ENCODE results near the gene TROAP. TPM values are rescaled to one million over a fixed set of nuclear protein-coding genes. Genes with fewer than 3 reads are reported as not detected.

The TROAP gene
- total RNA-seq, 2 experiments from 2014 or later, result 107 to 111 TPM

DNA sequence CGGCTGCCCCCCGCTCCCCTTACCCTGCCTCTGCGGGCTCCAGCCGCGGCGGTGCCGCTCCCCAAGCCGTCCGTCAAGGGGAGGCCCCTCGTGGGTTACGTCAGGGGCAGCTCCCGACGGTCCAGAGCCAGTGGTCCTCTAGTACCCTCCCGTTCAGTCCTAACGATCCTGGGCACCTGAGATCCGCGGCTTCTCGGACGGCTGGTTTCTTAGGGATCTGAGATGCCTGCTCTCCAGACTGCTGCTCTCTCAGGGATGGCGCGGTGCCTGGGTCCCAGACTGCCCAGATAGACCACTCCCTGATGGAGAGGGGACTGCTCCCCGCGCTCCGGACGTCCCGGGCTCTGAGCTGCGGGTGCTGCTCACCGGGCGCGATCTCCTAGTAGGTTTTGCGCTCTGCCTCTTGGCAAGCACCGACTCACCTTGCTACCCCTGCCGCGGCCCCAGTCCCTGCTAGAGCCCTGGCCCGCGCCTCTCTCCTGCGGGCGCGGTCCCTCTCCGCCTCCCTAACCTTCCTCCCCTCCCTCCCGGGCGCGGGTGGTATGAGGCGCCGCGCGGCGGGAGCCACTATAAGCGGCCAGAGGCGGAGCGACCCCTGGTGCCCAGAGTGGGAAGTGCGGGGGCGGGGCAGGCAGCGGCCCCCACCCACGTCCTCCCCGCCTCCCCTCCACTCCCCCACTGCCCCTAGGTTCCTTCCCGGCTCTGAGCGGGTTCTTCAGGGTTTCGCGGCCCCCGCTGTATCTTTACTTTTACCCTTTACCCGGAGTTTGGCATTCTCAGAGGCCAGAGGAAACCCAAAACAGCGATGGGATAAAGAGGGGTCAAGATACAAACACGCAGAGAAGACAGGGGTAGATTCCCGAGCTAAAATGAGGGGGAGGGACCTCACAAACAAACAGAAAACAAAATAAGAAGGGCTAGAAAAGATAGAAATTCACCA, 13.9 kb downstream of the TROAP start, which contains the start of gene C1QL4:
Gene C1QL4 (minus strand): TSS at position 544 of the 940 bp plus-strand sequence. CDS start 711 bp downstream, outside the sequence.
- ChIA-PET CTCF (interaction anchor here (0.7 to 5.6 kb wide), 15 partner anchors 7 to 177 kb away, joined by 3 to 33 read pairs (median 3); partner anchors contain the start of genes DNAJC22 and TROAP), POLR2A (interaction anchor here (0.6 kb wide), 1 partner anchor 43 kb away, joined by 3 read pairs; no protein-coding TSS in a partner anchor)
- H3K36me3 Mint-ChIP-seq (ENCODE audit: low read depth), result peaks cover 10% of the 10 kb centered on the region

GRCh38 chr12:49338830-49339463, 15.9 kb downstream of the TROAP start:
- Mint-ChIP-seq H3K9me3 (ENCODE audit: insufficient read depth) (no peaks in the 10 kb centered on the region), H3K27ac (no peak overlapping the region), H3K4me1 (ENCODE audit: low read depth) (peaks cover 29% of the 10 kb centered on the region), H3K4me3 (no peak overlapping the region), H3K27me3 (ENCODE audit: low read depth) (peaks cover 84% of the 10 kb centered on the region), H3K36me3 (ENCODE audit: low read depth) (peaks cover 2% of the 10 kb centered on the region)
- ChIA-PET POLR2A (interaction anchor here (2.3 kb wide), 1 partner anchor 16 kb away, joined by 8 read pairs; the partner anchor contains the start of gene TROAP), CTCF (interaction anchor here (0.9 to 5.6 kb wide), 8 partner anchors 8 to 64 kb away, joined by 3 to 33 read pairs (median 10); partner anchors contain the start of gene DNAJC22)
- ATAC-seq (no peak), DNase-seq (no peak)

More for the DNA sequence above, 13.9 kb downstream of the TROAP start, which contains the start of gene C1QL4:
- Mint-ChIP-seq H3K27ac (no peak within 1 kb of the TSS), H3K4me1 (ENCODE audit: low read depth) (peaks cover 19% of the 10 kb centered on the region), H3K4me3 (peak within 1 kb of the TSS; percentile 53), H3K9me3 (ENCODE audit: insufficient read depth) (no peaks in the 10 kb centered on the region), H3K27me3 (ENCODE audit: low read depth) (peaks cover 78% of the 10 kb centered on the region)
- ATAC-seq (peak; percentile 81), DNase-seq (peak; percentile 88)

DNA sequence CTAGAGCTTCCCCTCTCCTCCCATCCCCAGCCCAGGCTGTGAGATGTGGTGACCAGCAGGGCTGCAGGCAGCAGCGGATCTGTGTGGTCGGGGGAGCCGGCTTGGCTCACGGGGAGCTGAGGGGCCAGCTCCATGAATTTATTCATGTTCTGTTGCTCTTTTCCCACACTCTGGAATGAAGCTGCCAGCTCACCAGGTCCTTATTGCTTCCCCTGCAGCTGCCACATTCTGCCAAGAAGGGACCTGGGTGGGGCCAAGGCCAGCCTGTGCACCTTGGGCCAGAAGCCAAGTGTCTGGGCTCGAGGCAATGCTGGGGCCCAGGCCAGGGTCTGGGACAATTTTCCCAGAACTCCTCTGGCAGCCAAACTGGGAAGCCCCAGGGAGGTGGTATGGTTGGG, 16.4 kb downstream of the TROAP start:
- Mint-ChIP-seq H3K4me1 (ENCODE audit: low read depth) (peaks cover 29% of the 10 kb centered on the region), H3K4me3 (no peak overlapping the region), H3K36me3 (ENCODE audit: low read depth) (peaks cover 2% of the 10 kb centered on the region), H3K27me3 (ENCODE audit: low read depth) (peaks cover 86% of the 10 kb centered on the region), H3K9me3 (ENCODE audit: insufficient read depth) (no peaks in the 10 kb centered on the region), H3K27ac (no peak overlapping the region)
- ATAC-seq (no peak), DNase-seq (no peak)
- ChIA-PET CTCF (interaction anchor here (0.9 to 5.6 kb wide), 4 partner anchors 8 to 65 kb away, joined by 3 to 33 read pairs (median 10); partner anchors contain the start of gene DNAJC22), POLR2A (interaction anchor here (2.3 kb wide), 1 partner anchor 17 kb away, joined by 8 read pairs; the partner anchor contains the start of gene TROAP)

- Mint-ChIP-seq H3K27me3 (ENCODE audit: low read depth) (peaks cover 82% of the 10 kb centered on the region), H3K4me1 (ENCODE audit: low read depth) (peaks cover 29% of the 10 kb centered on the region), H3K9me3 (ENCODE audit: insufficient read depth) (no peaks in the 10 kb centered on the region), H3K27ac (no peak overlapping the region), H3K36me3 (ENCODE audit: low read depth) (peaks cover 2% of the 10 kb centered on the region), H3K4me3 (no peak overlapping the region)
- no peak for DNase-seq
- ChIA-PET CTCF (interaction anchor here (1.4 to 4.4 kb wide), 3 partner anchors 18 to 177 kb away, joined by 3 to 41 read pairs (median 17); no protein-coding TSS in a partner anchor), POLR2A (no interaction called here)
- no peak for ATAC-seq
These were observed 17.2 kb downstream of the TROAP start for GRCh38 chr12:49340095-49340870.

GRCh38 chr12:49340971-49341776, 18.1 kb downstream of the TROAP start:
- Mint-ChIP-seq H3K4me3 (no peak overlapping the region), H3K27me3 (ENCODE audit: low read depth) (peaks cover 85% of the 10 kb centered on the region), H3K36me3 (ENCODE audit: low read depth) (no peaks in the 10 kb centered on the region), H3K9me3 (ENCODE audit: insufficient read depth) (no peaks in the 10 kb centered on the region), H3K27ac (no peak overlapping the region), H3K4me1 (ENCODE audit: low read depth) (peaks cover 34% of the 10 kb centered on the region)
- CTCF ChIA-PET, result interaction anchor here (1.1 to 3.8 kb wide), 20 partner anchors 9 to 281 kb away, joined by 3 to 56 read pairs (median 8); partner anchors contain the start of genes PRPH, SPATS2 and TROAP
- DNase-seq (no peak), ATAC-seq (no peak)
- POLR2A ChIA-PET, result interaction anchor here (1.1 to 2.0 kb wide), 2 partner anchors 19 to 26 kb away, joined by 5 to 12 read pairs; partner anchors contain the start of genes SPATS2 and TROAP

GRCh38 chr12:49341777-49342065, 18.7 kb downstream of the TROAP start:
- H3K4me1 Mint-ChIP-seq (ENCODE audit: low read depth), result peaks cover 39% of the 10 kb centered on the region
- H3K9me3 Mint-ChIP-seq (ENCODE audit: insufficient read depth), result no peaks in the 10 kb centered on the region
- ChIA-PET CTCF (interaction anchor here (0.9 to 3.8 kb wide), 26 partner anchors 9 to 280 kb away, joined by 3 to 56 read pairs (median 7); partner anchors contain the start of genes PRPH, SPATS2 and TROAP), POLR2A (interaction anchor here (1.1 to 2.0 kb wide), 3 partner anchors 19 to 45 kb away, joined by 3 to 12 read pairs (median 5); partner anchors contain the start of genes SPATS2 and TROAP)
- ATAC-seq (no peak), DNase-seq (no peak)
- H3K36me3 Mint-ChIP-seq (ENCODE audit: low read depth), result no peaks in the 10 kb centered on the region
- H3K4me3 Mint-ChIP-seq, result no peak overlapping the region
- no peak overlapping the region for H3K27ac Mint-ChIP-seq
- peaks cover 87% of the 10 kb centered on the region for H3K27me3 Mint-ChIP-seq (ENCODE audit: low read depth)

GRCh38 chr12:49342066-49342913, 19.2 kb downstream of the TROAP start:
- peak; percentile 84 for DNase-seq
- Mint-ChIP-seq H3K36me3 (ENCODE audit: low read depth) (no peaks in the 10 kb centered on the region), H3K4me3 (peak overlapping the region; percentile 34), H3K4me1 (ENCODE audit: low read depth) (peaks cover 39% of the 10 kb centered on the region), H3K27ac (no peak overlapping the region), H3K27me3 (ENCODE audit: low read depth) (peaks cover 88% of the 10 kb centered on the region), H3K9me3 (ENCODE audit: insufficient read depth) (no peaks in the 10 kb centered on the region)
- CTCF ChIA-PET, result interaction anchor here (0.9 to 3.8 kb wide), 32 partner anchors 8 to 280 kb away, joined by 3 to 56 read pairs (median 4); partner anchors contain the start of genes PRPH, SPATS2 and TROAP
- ATAC-seq, result peak; percentile 73
- POLR2A ChIA-PET, result interaction anchor here (1.0 to 2.0 kb wide), 4 partner anchors 20 to 45 kb away, joined by 3 to 12 read pairs (median 5); partner anchors contain the start of genes SPATS2 and TROAP

DNA sequence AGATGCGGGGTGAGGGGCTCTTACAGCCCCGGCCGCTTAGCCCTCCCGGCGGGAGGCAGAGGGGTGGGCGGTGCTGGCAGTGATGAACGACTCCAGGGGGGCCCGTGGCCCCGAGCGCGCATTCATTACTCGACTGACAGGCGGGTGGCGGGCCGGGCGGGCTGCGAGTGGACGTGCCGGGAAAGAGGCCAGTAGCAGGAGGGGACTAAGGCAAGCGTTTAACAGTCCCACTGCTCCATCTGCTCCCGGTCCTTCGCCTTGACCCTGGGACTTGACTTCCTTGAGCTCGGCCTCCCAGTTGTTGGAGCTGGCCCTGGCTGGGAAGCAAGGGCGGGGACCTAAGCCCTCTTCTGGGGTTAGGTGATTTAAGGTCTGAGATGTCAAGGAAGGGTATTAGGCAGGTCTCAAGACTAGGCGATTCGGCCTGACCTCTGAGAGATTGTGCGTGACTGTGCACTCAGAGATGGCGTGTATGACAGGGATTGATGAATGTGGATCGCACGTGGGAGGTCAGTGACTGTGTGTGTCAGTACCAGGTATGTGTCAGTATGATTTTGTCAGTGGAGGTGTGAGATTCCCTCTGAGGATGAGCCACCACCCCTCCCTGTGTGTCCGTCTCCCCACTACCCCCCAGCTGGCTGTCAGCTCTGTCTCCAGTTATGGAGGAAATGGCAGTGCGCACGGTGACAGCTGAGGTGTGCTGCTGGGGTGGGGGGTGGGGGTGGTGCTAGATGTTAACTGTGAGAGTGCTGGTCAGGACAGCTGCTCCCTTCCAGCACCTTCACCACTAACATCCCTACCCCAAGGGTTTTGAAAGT, 20.1 kb downstream of the TROAP start:
- peak overlapping the region; percentile 34 for H3K4me3 Mint-ChIP-seq
- CTCF ChIA-PET, result interaction anchor here (0.7 to 3.8 kb wide), 26 partner anchors 8 to 249 kb away, joined by 3 to 56 read pairs (median 7); partner anchors contain the start of genes PRPH, SPATS2 and TROAP
- ATAC-seq, result no peak
- H3K27me3 Mint-ChIP-seq (ENCODE audit: low read depth), result peaks cover 86% of the 10 kb centered on the region
- H3K27ac Mint-ChIP-seq, result no peak overlapping the region
- no peak for DNase-seq
- H3K9me3 Mint-ChIP-seq (ENCODE audit: insufficient read depth), result no peaks in the 10 kb centered on the region
- POLR2A ChIA-PET, result interaction anchor here (1.0 to 2.0 kb wide), 3 partner anchors 21 to 46 kb away, joined by 3 to 12 read pairs (median 5); partner anchors contain the start of genes SPATS2 and TROAP
- H3K36me3 Mint-ChIP-seq (ENCODE audit: low read depth), result no peaks in the 10 kb centered on the region
- peaks cover 34% of the 10 kb centered on the region for H3K4me1 Mint-ChIP-seq (ENCODE audit: low read depth)
